Skin epidermis (tissue), 12 donors: ENCODE measurements around the gene AGBL4.

Experiments
- H3K27ac ChIP-seq, 21 experiments: fragments of 200-600 bp; sonication (generic) in 11 of 21; one replicate each; pipeline ENCODE4 v1.5.0; 2020; ENCODE audit warnings: mild to moderate bottlenecking in 3 of 21, inconsistent platforms in 2 of 21, moderate library complexity in 2 of 21
- H3K4me3 ChIP-seq, 7 experiments: fragments of 200-600 bp; sonication (generic) in 2 of 7; one replicate each; pipeline ENCODE4 v1.5.0; 2020; ENCODE audit warnings: inconsistent platforms in 2 of 7, mild to moderate bottlenecking in 2 of 7, moderate library complexity in 1 of 7

AGBL4 gene

DNA sequence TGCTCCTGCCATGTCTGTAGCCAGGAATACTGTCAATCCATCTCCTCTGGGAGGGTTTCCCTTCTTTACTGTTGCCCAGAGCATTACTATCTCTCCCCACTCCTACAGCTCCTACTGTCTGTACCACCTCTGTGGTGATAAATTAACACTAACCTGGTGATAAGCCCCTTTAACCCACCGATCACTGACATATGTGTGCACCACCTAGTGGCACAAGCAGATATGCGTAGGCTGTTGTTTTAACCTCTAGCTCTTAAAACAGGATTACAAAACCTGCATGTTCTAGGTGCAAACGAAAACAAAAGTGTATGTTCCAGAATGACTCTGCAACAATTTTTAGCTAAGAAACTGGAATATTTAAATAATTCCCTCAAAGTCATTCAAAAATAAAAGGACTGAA, 1153.2 kb downstream of the AGBL4 start:
- Histone ChIP-seq H3K4me3 (no peak overlapping the region), H3K27ac (no peak overlapping the region)

DNA sequence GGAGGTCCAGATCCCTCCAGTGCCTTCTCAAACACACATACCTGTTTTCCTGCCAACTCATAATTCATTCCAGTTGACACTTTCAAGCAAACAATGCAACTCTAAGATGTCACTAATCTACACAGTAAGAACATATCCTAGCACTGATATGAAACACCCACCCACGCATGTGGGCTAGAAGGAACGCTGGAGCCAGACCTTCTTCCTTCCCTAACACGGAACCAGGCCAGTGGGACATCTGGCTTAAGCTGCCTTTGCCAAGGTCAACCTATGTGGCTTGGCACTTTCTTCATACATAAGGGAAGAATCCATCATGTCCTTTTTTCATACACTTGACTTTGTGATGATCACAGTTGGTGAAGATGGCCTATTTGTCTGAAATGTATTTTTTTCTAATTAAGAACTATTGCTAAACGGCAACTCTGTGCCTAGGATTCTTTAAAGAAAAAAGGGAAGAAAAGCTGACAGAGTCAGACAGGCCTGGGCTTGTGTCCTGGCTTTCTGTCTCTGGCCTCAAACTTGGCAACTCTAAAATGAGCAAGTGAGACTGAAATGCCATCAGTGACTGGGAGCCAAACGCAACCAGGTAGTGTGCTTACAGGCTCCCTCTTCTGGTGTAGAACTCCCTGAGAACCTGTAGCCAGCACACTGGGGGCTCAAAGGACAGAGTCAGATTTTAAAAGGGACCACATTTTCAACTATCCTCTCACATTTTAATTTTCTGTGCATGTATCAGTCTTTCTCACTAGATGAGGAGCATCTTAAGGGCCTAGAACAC, 1154.4 kb downstream of the AGBL4 start:
- Histone ChIP-seq H3K4me3 (no peak overlapping the region), H3K27ac (peak overlapping the region in 4 of 21 experiments; percentile 4 to 39 (median 36))

GRCh38 chr1:48864913-48865312, 1158.8 kb downstream of the AGBL4 start:
- H3K27ac ChIP-seq, result no peak overlapping the region
- no peak overlapping the region for H3K4me3 ChIP-seq

DNA sequence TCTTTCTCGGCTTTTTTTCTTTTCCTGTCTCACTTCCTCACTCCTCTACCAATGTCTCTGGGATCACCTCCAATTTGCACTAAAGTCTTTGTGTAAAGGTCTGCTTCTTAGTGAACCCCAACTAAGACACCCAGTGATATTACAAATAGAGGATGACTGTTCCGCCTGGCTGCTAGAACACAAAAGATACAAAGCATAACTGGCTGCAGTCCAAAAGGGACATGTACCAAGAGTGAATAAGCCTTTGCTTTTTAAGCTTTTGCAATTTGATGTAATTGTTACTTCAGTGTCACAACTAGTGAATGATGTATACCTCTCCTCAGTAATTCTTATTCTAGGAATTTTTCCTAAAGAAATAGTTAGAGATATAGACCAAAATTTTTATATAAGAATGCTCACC, 1164.3 kb downstream of the AGBL4 start:
- Histone ChIP-seq H3K4me3 (no peak overlapping the region), H3K27ac (no peak overlapping the region)

DNA sequence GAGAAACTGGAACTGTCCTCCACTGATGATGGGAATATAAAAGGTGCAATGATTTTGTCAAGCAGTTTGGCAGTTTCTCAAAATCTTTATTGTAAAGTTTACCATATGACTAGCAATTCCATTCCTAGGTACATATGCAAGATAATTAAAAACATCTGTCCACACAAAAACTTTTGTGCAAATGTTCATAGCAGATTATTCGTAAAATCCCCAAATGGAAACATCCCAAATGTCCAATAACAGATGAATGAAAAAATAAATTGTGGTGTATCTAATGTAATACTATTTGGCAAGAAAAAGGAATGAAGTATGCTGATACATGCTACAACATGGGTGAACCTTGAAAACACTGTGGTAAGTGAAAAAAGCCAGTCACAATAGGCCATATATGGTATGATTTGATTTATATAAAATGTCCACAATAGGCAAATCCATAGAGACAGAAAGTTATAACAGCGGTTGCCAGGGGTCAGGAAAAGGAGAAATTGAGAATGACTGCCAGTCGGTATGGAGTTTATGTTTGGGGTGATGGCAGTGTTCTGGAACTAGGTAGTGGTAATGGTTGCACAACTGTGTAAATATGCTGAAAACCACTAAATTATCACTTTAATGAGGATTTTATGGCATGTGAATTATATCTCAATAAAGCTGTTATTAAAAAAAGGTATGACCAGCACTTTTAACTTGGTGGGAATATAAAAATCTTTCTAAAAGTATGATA, 1165.4 kb downstream of the AGBL4 start:
- H3K27ac ChIP-seq, result no peak overlapping the region
- H3K4me3 ChIP-seq, result no peak overlapping the region

DNA sequence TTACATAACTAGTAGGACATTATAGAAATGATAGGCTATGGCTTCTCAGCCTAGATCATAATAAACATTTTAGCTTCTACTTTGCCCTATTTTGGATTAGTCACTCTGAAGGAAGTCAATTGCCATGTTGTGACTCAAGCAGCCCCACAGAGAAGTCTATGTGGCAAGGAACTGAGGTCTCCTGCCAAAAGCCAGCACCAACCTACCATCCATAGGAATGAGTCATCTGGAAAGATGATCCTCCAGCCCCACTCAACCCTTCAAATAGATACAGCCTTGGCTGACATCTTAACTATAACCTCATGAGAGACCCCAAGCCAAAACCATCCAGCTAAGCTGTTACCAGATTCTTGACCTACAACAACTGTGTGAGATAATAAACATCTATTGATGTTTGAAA, 1170.7 kb downstream of the AGBL4 start:
- no peak overlapping the region for H3K4me3 ChIP-seq
- H3K27ac ChIP-seq, result no peak overlapping the region

DNA sequence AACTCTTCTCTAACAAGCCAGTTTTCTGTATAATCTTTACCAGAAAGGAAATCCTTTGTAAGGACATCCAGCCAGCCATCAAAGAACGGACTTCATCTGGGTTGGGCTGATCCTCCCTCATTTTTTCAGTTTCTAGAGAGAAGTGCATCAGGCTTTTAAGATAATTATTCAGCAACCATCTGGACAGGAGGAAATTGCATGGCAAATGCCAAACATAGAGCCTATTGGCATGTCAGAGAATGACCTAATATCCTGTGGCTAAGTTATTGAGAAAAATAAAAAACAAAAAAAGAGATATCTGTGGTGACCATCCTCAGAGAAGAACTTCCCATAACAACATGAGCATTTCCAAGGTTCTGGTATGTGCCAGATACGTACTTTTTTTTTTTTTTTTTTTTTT, 1172.1 kb downstream of the AGBL4 start:
- no peak overlapping the region for H3K4me3 ChIP-seq

GRCh38 chr1:48848035-48848434, 1175.7 kb downstream of the AGBL4 start:
- Histone ChIP-seq H3K4me3 (no peak overlapping the region), H3K27ac (no peak overlapping the region)

More for the DNA sequence above, 1172.1 kb downstream of the AGBL4 start:
- no peak overlapping the region for H3K27ac ChIP-seq

DNA sequence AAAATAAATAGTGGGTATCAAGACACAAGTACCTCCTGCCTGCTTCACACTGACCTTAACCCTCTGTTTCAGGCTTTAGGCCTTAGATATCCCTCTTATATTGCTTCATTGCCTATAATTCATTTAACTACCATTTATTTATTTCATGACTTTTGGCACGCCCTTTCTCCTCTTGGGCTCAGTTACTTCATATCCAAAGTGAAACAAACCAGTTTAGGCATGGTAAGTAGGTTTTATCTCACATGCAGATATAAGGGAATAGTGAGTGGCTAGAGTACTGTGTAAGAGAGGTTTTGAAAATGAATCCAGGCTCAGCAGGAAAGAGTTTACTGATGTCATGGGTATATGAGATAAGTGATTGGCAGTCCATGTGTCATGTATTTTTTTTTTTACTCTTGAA, 1177.3 kb downstream of the AGBL4 start:
- Histone ChIP-seq H3K27ac (no peak overlapping the region), H3K4me3 (no peak overlapping the region)

DNA sequence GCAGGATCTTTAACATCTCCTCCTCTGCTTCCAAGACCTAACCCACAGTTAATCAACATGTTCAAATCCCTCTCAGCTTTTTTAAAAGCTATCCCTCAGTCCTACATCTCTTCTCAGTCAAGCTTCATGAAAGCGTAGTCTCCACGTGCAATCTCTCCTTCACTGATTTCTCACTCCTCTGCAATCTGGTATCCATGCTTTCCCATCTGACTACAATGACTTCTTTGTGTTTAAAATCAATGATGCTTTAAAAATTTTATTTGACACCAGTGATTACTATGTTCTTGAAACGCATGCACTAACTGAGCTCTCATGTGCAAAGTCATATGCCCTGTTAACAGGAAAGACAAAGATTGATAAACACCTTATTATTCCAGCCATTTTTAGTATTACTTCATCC, 1179.6 kb downstream of the AGBL4 start:
- Histone ChIP-seq H3K4me3 (no peak overlapping the region), H3K27ac (no peak overlapping the region)

GRCh38 chr1:48841966-48842365, 1181.8 kb downstream of the AGBL4 start:
- Histone ChIP-seq H3K4me3 (no peak overlapping the region), H3K27ac (no peak overlapping the region)

- H3K4me3 ChIP-seq, result no peak overlapping the region
- H3K27ac ChIP-seq, result no peak overlapping the region
These were observed 1182.3 kb downstream of the AGBL4 start for GRCh38 chr1:48841461-48841860.

DNA sequence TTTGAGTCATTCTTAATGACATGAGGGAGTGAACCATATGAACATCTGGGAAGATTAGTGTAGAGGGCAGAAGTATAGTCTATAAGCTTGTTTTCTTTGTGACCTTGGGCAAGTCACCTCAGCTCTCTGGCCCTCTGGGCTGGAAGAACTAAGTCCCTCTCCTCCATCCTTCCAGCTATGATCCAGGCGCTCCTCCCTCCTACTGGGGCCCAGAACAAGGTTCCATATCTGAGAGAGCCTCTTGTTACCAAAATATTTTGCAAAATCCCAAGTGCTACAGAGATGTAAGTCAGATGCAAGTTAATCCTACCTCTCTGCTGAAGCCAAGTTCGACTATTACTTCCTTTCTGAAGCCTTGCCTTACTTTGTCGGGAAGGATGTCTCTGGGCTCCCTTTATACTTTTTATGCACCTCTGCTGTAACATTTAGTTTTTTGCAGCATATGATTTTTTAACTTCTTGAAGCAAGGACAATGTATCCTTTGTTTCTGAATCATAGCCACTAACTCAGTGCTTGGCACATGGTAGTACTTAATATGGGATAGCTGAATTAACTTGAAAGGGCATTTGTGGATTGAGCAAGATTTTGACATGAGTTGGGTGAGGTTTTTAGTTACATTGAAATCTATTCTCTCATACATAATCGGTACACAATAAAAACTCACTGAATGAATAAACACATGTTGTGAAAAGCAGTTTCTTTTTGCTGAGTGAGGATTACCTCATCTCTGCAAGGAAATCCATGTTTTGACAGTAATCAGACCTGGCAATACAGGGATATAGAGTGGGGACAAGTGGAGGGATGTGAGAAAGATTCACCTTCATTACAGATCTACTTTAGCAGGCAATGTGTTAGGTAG, 1192.4 kb downstream of the AGBL4 start:
- no peak overlapping the region for H3K27ac ChIP-seq
- no peak overlapping the region for H3K4me3 ChIP-seq

- Histone ChIP-seq H3K4me3 (no peak overlapping the region), H3K27ac (no peak overlapping the region)
These were observed 1193.0 kb downstream of the AGBL4 start for GRCh38 chr1:48830715-48831114.

- no peak overlapping the region for H3K27ac ChIP-seq
- no peak overlapping the region for H3K4me3 ChIP-seq
These were observed 1194.3 kb downstream of the AGBL4 start for GRCh38 chr1:48829446-48829845.

DNA sequence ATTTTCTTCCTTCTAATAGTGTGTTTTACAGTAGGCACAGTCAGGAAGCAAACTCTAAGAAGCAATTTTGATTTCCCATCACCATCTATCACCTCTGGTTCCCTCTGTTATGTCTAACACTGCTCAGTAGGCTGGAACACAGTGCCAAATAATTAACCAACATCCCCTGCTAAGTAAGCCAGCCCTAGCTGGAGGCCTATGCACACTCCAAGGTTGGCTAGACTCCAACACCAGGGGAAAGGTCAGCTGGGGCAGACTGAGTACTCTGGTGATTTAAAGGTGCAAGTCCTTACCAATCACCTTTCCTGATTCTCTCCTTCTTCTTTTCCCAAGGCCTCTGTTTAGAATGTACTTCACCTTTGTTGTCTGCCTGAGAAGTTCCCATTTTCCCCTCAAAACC, 1200.6 kb downstream of the AGBL4 start:
- Histone ChIP-seq H3K27ac (no peak overlapping the region), H3K4me3 (no peak overlapping the region)

- Histone ChIP-seq H3K4me3 (no peak overlapping the region), H3K27ac (no peak overlapping the region)
These were observed 1203.3 kb downstream of the AGBL4 start for GRCh38 chr1:48820491-48820890.

DNA sequence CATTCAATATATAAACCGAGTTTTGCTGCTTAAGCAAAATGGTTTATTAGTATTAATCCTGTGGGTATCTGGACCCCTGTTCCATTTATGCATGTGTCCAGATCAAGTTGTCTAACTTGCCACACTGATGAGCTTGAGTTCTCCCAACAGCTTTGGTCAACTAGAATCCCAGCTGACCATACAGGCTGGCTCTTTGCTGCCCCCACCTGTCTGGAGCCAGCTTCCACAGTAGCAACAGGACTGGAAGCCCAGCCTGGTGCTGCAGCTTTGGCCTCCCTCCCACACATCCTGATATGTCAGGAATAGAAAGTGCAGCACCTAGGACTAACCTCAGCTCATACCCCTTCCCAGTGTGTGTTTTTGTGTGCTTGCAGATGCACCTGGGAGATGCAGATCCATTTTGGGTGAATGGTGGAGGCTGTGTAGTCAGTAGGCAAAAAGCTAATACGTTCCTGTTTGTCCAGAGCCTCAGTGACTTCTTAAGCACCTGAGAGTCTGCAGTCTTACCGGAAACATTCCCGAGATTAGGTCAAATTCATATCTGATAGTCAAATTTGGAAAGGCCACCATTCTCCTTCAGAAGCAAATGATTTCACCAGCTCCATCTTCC, 1206.1 kb downstream of the AGBL4 start:
- Histone ChIP-seq H3K27ac (no peak overlapping the region), H3K4me3 (no peak overlapping the region)

GRCh38 chr1:48810740-48811139, 1213.0 kb downstream of the AGBL4 start:
- no peak overlapping the region for H3K4me3 ChIP-seq
- no peak overlapping the region for H3K27ac ChIP-seq

- no peak overlapping the region for H3K27ac ChIP-seq
These were observed 1215.3 kb downstream of the AGBL4 start for GRCh38 chr1:48808496-48808895.

More at GRCh38 chr1:48808496-48808895, 1215.3 kb downstream of the AGBL4 start:
- H3K4me3 ChIP-seq, result no peak overlapping the region
